ENCODE data around the gene INO80C. TPM values are rescaled to one million over a fixed set of nuclear protein-coding genes. Genes with fewer than 3 reads are reported as not detected.

The INO80C gene
- total and polyA plus RNA-seq, 2 of the 4 experiments (the other 2 are of a cell fraction), result 5.6 to 17.1 TPM

DNA sequence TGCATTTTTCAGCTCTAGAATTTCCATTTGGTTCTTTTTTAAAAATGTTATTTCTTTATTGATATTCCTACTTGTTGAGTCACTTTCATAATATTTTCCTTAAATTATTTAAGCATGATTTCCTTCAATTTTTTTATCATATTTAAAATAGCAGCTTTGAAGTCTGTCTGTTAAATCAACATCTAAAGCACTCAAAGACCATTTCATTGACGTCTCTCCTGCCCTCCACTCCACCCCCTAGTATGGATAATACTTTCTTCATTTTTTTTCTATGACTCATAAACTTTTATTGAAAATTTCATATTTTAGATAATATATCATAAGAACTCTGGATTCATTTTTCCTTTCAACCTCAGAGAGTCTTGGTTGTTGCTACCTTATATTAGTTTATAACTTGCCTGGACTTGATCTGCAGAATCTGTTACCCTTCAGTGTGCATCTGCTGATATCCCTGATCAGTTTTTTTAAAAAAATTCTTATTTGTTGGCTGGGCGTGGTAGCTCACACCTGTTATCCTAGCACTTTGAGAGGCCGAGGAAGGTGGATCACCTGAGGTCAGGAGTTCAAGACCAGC is 61.6 kb downstream of the INO80C start:
- TF ChIP-seq MXI1 (IDR thresholded peaks at IDR 0.05; ENCODE audit: borderline replicate concordance, low read depth, low read length), result no peak
- dilution Hi-C loops (cut with HindIII; ENCODE audit: low sequenced_read_pairs, unreplicated experiment), result no loop called here
- in situ Hi-C loops (cut with MboI; ENCODE audit: low sequenced_read_pairs), result no loop called here
- no TSS peak for BruUV-seq (replicated peaks)
- Histone ChIP-seq H3K27me3 (ENCODE audit: control insufficient read depth, insufficient read depth, low read length) (peaks cover 2% of the 10 kb centered on the region), H3K4ac (ENCODE audit: low read depth, low read length) (no peak overlapping the region), H4K8ac (ENCODE audit: low read depth in 2 of 2, low read length in 2 of 2) (no peak overlapping the region), H2BK120ac (ENCODE audit: low read depth, low read length) (no peak overlapping the region), H4K91ac (ENCODE audit: insufficient read depth, low read depth, low read length) (no peak overlapping the region), H2BK20ac (ENCODE audit: low read depth, low read length) (no peak overlapping the region), H2BK5ac (ENCODE audit: low read depth, low read length, poor library complexity, severe bottlenecking) (no peak overlapping the region), H2AFZ (replicated peaks; ENCODE audit: low read length, poor library complexity) (no peak overlapping the region), H4K5ac (ENCODE audit: low read depth, low read length) (no peak overlapping the region), H2AK9ac (replicated peaks; ENCODE audit: low read depth, low read length, poor library complexity) (no peak overlapping the region), H3K4me3 (ENCODE audit: insufficient read depth, low read depth, low read length) (no peak overlapping the region), H4K20me1 (ENCODE audit: insufficient read depth, low read length) (no peaks in the 10 kb centered on the region), H3K23ac (ENCODE audit: low read depth, low read length) (no peak overlapping the region), H3K56ac (ENCODE audit: extremely low read depth, insufficient read depth, low read length) (no peak overlapping the region), H3K79me1 (ENCODE audit: low read depth in 1 of 2, low read length in 2 of 2) (no peaks in the 10 kb centered on the region), H2AK5ac (ENCODE audit: low read depth, low read length) (no peak overlapping the region), H2BK15ac (ENCODE audit: low read depth, low read length) (no peak overlapping the region), H3K14ac (replicated peaks; ENCODE audit: low read depth, low read length) (no peak overlapping the region), H3K4me2 (ENCODE audit: low read depth, low read length) (no peak overlapping the region), H3K4me1 (ENCODE audit: control insufficient read depth, insufficient read depth, low read length) (no peaks in the 10 kb centered on the region), H3K9ac (ENCODE audit: low read depth, low read length) (no peak overlapping the region), H3K9me1 (ENCODE audit: insufficient read depth, low read length) (0 out of 2 replicates have a peak, but pooled peaks cover 3% of the 10 kb centered on the region), H3K27ac (ENCODE audit: insufficient read depth, low read length) (no peak overlapping the region), H3K36me3 (ENCODE audit: control insufficient read depth, insufficient read depth, low read length) (no peaks in the 10 kb centered on the region), H3K18ac (ENCODE audit: low read depth, low read length) (no peak overlapping the region), H3K9me3 (ENCODE audit: control insufficient read depth, insufficient read depth, low read length) (no peaks in the 10 kb centered on the region)
- intact Hi-C loops (cut with micrococcal nuclease), result no loop called here
- POLR2A ChIA-PET (ENCODE audit: unreplicated experiment), result no interaction called here
- peak; percentile 58 for DNase-seq
- ATAC-seq (ENCODE audit: low read depth), result no peak
- CTCF ChIA-PET, result no interaction called here
- no CpG with 5 or more reads among the region's 3 CpGs for WGBS, 2 experiments (ENCODE audit: extremely low coverage in 2 of 2, insufficient read length in 1 of 2)

Measured in IMR-90 (cell line).